GM18861 (cell line): ENCODE measurements around the gene HAP1.
"Not testable (repeated sequence)": the region's sequence is repeated elsewhere in the genome, so short reads cannot be mapped to it uniquely, and the experiment has no call there.

Experiments used
- ATAC-seq: cut with Tn5 transposase; IDR thresholded peaks from one replicate; pipeline ENCODE4 v1.9.1; 2021; ENCODE audit not compliant: unreplicated experiment

Gene HAP1

DNA sequence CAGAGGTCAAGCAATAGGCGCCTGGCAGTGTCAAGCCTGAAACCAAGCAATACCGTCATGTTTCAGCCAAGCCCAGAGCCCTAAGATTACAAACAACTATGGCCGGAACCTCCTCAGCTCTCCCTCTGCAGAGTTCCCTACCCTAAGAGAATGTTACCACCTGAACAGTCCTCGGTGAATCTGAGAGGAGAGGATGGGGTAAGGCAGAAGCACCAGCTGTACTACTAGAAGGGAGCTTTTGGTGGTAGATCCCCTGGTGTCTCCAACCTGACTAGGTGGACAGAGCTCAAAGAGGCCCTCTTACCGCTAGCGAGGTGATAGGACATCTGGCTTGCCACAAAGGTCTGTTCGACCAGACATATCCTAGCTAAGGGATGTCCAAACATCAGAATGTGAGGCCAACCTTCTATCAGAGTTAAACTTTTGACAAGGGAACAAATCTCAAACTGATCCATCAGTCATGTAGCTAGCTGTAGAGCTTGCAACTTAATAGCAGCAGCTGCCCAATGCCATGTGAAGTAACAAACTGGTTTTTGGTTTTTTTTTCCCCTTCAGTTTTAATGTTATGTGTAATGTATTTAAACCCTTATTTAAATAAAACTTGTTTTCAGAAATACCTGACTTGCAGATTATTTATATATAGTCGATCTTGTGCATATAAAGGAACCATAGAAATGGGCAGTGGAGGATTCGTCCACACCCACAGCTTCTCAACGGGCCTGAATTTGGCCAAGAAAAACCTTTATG is 43.2 kb downstream of the HAP1 start:
- ATAC-seq = no peak

DNA sequence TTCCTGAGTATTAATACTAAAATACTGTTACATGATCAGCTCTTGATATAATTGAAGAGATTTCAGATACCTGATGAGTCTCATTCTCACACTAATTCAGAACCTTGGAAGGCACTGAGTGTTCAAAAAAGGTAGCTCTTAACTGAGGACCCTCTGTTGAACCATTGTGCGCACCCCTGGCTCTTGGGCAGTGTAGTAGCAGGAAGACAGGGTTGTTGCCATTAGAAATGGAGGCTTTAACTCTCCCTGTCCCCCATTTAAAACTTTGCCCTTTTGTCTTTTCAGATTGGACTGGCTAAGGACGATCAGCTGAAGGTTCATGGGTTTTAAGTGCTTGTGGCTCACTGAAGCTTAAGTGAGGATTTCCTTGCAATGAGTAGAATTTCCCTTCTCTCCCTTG is 43.9 kb downstream of the HAP1 start:
- no peak for ATAC-seq

DNA sequence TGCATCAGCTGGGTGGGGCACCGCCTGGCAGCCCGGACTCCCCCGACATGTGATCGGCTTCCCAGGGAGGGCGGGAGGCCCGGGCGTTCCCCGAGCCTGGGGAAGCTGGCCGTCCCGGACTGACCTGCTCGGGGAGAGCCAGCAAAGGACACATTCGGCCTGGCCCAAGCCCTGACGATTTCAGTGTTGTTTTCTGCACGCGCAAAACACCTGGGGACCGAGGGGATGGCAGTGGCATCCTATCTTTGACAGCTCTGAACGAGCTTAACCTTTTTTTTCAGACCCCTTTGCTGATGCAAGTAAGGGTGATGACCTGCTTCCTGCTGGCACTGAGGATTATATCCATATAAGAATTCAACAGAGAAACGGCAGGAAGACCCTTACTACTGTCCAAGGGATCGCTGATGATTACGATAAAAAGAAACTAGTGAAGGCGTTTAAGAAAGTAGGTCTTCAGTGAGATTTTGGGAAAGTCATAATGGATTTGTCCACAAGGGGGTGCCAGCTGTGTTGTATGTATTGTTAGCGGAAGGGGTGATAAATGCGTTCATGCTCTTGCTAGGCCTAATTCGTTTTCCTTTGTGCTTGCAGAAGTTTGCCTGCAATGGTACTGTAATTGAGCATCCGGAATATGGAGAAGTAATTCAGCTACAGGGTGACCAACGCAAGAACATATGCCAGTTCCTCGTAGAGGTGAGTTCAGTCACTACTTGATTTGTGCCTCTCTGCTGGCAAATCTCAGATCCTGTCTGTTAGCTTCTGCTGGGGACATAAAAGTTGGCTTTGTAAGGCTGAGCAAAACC is 44.7 kb downstream of the HAP1 start:
- no peak for ATAC-seq

GRCh38 chr17:41688641-41689496 is 45.6 kb downstream of the HAP1 start, which contains the start of gene EIF1:
EIF1 (plus strand) TSS chr17:41688885; CDS start chr17:41689039, 154 bp downstream.
- peak; percentile 63 for ATAC-seq

DNA sequence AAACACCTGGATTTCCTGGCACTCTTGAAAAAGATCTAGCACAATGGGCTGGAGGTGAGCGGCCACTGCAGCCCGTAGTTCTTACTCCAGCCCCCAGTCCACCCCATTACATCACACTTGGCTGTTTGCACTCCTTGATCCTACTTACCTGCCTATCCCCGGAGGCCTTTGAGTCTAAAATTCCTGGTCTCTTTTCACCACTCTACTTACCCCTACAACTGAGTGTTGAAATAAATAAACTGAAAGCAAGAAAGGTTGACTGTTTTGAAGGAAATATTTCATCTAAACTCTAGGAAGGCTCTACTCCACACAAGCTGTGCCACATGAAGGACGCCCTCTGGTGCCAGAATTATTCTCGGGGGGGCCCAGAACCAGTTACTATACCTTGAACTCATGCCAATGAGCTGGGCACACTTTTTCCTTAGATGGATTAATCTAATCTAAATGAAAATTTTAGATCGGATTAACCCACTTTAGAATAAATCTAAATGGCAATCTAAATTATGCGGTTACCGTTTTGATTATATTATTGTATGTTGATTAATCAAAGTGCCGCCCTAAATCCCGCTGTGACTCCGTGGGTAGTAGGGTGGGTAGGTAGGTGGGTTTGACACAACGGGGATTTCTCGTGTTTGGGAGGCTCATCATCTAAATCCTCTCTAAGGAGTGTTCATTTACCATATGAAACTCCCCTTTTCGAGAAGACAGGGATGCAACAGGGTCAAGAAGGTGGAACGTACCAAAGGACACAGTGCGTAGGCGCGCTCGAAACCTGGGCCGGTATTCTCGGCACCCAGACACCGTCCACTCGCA is 46.4 kb downstream of the HAP1 start:
- no peak for ATAC-seq

DNA sequence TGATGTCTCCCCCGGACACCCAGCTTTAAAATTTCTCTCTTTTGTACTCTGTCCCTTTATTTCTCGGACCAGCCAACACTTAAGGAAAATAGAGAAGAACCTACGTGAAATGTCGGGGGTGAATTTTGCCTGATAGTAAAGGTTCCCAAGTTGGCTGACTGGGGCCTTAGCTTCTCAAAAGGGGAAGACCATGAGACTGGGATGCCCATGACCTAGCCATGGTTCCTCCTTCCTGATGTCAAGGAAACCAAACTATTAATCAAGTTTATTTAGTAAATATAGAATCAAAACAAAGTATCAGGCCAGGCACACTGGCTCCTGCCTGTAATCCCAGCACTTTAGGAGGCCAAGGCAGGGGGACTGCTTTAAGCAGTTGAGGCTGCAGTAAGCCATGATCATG is 48.2 kb downstream of the HAP1 start:
- no peak for ATAC-seq

DNA sequence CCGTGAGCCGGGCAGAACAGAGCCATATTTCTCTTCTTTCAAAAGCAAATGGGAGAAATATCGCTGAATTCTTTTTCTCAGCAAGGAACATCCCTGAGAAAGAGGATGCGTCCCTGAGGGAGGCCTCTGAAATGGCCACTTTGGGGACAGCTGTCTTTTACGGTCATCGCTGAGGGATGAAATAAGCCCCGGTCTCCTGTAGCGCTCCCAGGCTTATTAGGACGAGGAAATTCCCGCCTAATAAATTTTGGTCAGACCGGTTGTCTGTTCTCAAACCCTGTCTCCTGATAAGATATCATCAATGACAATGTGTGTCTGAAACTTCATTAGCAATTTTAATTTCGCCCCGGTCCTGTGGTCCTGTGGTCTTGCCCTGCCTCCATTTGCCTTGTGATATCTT is 48.7 kb downstream of the HAP1 start:
- not testable (repeated sequence) for ATAC-seq

- ATAC-seq = no peak
These were observed 50.4 kb downstream of the HAP1 start for GRCh38 chr17:41684035-41684434.

DNA sequence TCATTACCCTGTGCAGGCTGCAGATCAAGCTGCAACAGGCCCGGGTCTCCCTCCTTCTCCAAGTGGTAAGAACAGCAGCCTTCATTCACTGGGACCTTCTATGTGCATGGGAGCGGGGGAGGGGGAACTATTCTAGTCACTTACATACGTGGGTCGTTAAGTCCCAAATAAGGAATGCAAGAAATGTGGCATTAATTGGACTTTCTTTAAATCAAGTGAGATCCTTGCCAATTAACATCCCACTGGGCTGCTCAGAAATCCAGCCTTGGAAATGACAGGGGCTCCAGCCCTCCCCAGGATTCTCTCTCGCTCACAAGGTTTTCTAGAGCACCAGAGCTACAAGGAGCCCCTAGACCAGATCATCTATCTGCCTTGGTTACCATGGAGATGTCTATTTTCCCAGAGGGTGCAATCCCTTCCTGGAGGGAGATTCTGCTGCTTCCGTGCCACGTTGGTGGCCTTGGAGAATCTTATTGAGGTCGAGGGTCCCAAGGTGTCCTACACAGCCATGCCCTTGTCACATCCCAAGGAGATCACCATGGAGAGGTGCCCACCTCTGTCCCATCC is 50.9 kb downstream of the HAP1 start:
- no peak for ATAC-seq

DNA sequence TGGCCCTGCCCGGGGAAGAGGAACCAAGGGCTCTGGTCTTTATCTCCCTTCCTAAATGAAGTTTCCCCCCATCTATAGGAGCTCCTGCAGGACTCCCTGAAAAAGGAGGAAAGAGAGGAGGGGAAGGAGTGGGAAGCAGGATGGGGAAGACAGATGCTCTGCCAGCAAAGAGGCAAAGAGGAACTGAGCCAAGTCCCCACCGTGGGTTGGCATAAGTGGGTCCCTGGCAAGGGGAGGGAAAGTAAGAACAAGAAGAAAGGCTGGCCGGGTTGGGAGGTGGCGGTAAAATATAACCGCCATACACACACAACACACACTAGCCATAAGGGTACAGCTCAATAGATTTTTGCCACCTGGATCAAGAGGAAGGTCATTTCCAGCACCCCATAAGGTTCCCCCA is 51.8 kb downstream of the HAP1 start:
- ATAC-seq = no peak

GRCh38 chr17:41681776-41682175 is 52.7 kb downstream of the HAP1 start:
- no peak for ATAC-seq

DNA sequence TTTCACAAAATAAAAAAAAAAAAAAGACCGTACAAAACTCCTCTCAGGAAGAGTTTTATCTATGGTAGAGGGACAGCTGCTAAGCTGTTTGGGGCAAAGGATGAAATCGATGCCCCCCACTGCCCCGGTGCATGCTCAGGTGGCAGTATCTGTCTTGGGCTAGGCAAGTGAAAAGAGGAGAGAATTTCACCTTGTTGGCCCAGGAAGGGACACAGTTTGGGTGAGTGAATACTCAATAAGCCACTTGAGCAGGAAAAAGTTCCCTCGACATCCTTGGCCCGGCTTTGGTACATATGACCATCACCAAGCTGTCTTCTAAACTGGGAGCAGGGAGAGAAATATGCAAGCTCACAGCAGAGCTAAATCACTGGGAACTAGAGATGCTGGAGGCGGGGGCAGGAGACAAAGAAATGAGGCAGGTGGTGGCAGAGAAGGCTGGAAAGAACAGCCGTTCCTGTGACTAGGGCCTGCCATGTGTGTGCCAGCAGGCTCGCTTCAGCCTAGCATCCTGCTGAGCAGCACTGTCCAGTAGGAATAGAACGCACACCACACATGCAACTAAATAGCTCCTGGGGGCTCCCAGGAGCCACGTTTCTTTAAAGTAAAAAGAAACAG is 53.9 kb downstream of the HAP1 start:
- ATAC-seq = no peak

- ATAC-seq = no peak
These were observed 54.6 kb downstream of the HAP1 start for GRCh38 chr17:41679740-41680425.

GRCh38 chr17:41678907-41679739 is 55.3 kb downstream of the HAP1 start:
- peak; percentile 53 for ATAC-seq

- no peak for ATAC-seq
These were observed 56.0 kb downstream of the HAP1 start for GRCh38 chr17:41678411-41678906.

DNA sequence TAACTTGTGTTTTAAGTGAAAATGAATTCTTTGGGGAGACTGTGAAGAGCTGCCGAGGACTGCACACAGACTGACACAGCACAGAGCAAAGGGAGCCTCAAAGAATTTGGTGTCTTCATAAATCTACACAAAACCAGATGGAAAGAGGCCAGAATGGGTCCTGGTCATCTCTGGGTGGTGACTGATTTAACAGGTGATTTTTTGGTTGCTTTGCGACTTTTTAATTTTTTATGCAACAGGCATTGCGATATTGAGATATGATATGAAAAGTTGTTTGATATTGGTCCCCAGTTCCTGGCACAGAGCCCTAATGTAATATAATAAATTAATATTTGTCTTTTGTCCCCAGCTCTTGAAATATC is 58.4 kb downstream of the HAP1 start:
- ATAC-seq = no peak

GRCh38 chr17:41675157-41676057 is 59.0 kb downstream of the HAP1 start:
- not testable (repeated sequence) for ATAC-seq
